Right atrium auricular region (tissue), 2 donors: ENCODE results near the gene FBXO5. TPM values are rescaled to one million over a fixed set of nuclear protein-coding genes. Genes with fewer than 3 reads are reported as not detected.

Experiments used
- DNase-seq: peaks from one replicate; pipeline ENCODE4 v3.0.0-alpha.2; 2019; ENCODE audit warnings: low spot score
- H3K27ac ChIP-seq, 2 donors: fragments of 200-600 bp; sonication (generic); 1 replicate in 1 of 2; 2 replicates in 1 of 2; pipeline ENCODE4 v1.5.1; 2016 to 2019
- H3K27me3 ChIP-seq, 2 donors: fragments of 200-600 bp; sonication (generic); one replicate each; pipeline versions ENCODE4 v1.5.1 to v1.6.0; 2017 to 2019
- H3K36me3 ChIP-seq: fragments of 200-600 bp; sonication (generic); one replicate; pipeline ENCODE4 v1.5.1; 2016
- H3K4me1 ChIP-seq, 2 donors: fragments of 200-600 bp; sonication (generic); one replicate each; pipeline versions ENCODE4 v1.5.1 to v1.6.0; 2017 to 2019
- H3K4me3 ChIP-seq, 2 donors: fragments of 200-600 bp; sonication (generic); 1 replicate in 1 of 2; 2 replicates in 1 of 2; pipeline ENCODE4 v1.5.1; 2017 to 2019; ENCODE audit warnings: mild to moderate bottlenecking in 1 of 2, moderate library complexity in 1 of 2
- H3K9me3 ChIP-seq, 2 donors: fragments of 200-600 bp; sonication (generic); one replicate each; pipeline ENCODE4 v1.5.1; 2019
- CTCF ChIP-seq, 2 donors: fragments of 200-600 bp; sonication (generic); IDR thresholded peaks; one replicate each; pipeline ENCODE4 v1.5.1; 2019; ENCODE audit warnings: antibody characterized with exemption in 2 of 2
- total RNA-seq, 2 donors: library from RNA; depleted of rRNA; stranded (reverse); fragments of >200 nt; gene quantifications; one replicate each; pipeline ENCODE4 v1.1.0, GENCODE V29; 2016

FBXO5 gene
- total RNA-seq, 2 donors from 2014 or later: 2.0 to 2.9 TPM

- Histone ChIP-seq H3K9me3 (no peaks in the 10 kb centered on the region), H3K4me1 (peaks cover 0 to 13% of the 10 kb centered on the region in 2 donors), H3K27me3 (no peaks in the 10 kb centered on the region), H3K36me3 (peaks cover 12% of the 10 kb centered on the region), H3K4me3 (no peak overlapping the region), H3K27ac (no peak overlapping the region)
- no peak for DNase-seq
- TF ChIP-seq CTCF (IDR thresholded peaks at IDR 0.05): no peak
Measured at GRCh38 chr6:152978058-152978457, 4.8 kb downstream of the FBXO5 start.

- Histone ChIP-seq H3K27ac (no peak overlapping the region), H3K36me3 (peaks cover 15% of the 10 kb centered on the region), H3K27me3 (no peaks in the 10 kb centered on the region), H3K9me3 (no peaks in the 10 kb centered on the region), H3K4me1 (peaks cover 0 to 11% of the 10 kb centered on the region in 2 donors), H3K4me3 (no peak overlapping the region)
- DNase-seq: no peak
- TF ChIP-seq CTCF (IDR thresholded peaks at IDR 0.05): no peak
Measured at GRCh38 chr6:152977556-152977955, 5.3 kb downstream of the FBXO5 start.

GRCh38 chr6:152976749-152977148 is 6.1 kb downstream of the FBXO5 start:
- no peaks in the 10 kb centered on the region for H3K27me3 ChIP-seq
- H3K4me3 ChIP-seq: no peak overlapping the region
- H3K27ac ChIP-seq: no peak overlapping the region
- H3K9me3 ChIP-seq: no peaks in the 10 kb centered on the region
- peaks cover 16% of the 10 kb centered on the region for H3K36me3 ChIP-seq
- peaks cover 0 to 3% of the 10 kb centered on the region in 2 donors for H3K4me1 ChIP-seq
- DNase-seq: no peak
- TF ChIP-seq CTCF (IDR thresholded peaks at IDR 0.05): no peak

GRCh38 chr6:152975204-152975915 is 7.5 kb downstream of the FBXO5 start:
- no peak overlapping the region for H3K27ac ChIP-seq
- peaks cover 29% of the 10 kb centered on the region for H3K36me3 ChIP-seq
- no peaks in the 10 kb centered on the region for H3K27me3 ChIP-seq
- DNase-seq: no peak
- no peak for TF ChIP-seq CTCF (IDR thresholded peaks at IDR 0.05)
- H3K4me1 ChIP-seq: no peaks in the 10 kb centered on the region
- H3K4me3 ChIP-seq: no peak overlapping the region
- H3K9me3 ChIP-seq: no peaks in the 10 kb centered on the region

GRCh38 chr6:152973916-152974315 is 8.9 kb downstream of the FBXO5 start:
- no peaks in the 10 kb centered on the region for H3K27me3 ChIP-seq
- H3K36me3 ChIP-seq: peaks cover 37% of the 10 kb centered on the region
- H3K27ac ChIP-seq: no peak overlapping the region
- H3K4me3 ChIP-seq: no peak overlapping the region
- no peaks in the 10 kb centered on the region for H3K4me1 ChIP-seq
- DNase-seq: no peak
- no peaks in the 10 kb centered on the region for H3K9me3 ChIP-seq
- no peak for TF ChIP-seq CTCF (IDR thresholded peaks at IDR 0.05)
